ENCODE results near the gene PCCA.

The PCCA gene

DNA sequence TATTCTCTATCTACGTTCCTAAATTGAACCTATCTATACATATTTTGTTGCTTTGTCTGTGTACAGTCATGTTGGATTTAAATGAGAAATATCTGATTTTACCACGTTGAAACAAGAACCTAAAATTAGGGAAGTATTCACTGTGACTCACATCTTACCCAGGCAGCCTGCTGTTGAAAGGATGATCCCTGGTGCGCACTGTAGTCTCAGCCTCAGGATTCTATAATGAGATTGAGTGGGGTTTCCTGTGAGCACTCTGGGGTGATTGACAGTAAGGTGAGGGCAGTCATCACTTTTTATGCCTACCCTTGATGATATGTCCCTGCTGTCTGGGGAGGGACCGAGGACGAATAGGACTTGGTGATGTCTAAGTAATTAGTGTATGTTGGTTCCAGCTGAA, 35.4 kb downstream of the PCCA start:
- TF ChIP-seq CTCF (IDR thresholded peaks at IDR 0.05; ENCODE audit: low read depth, low read length) = no peak
- TF ChIP-seq EZH2phosphoT487 (IDR thresholded peaks at IDR 0.05; ENCODE audit: low read depth) = no peak
- H3K36me3 ChIP-seq (replicated peaks; ENCODE audit: low read depth, low read length) = peaks cover 7% of the 10 kb centered on the region
- peaks cover 8% of the 10 kb centered on the region; the same call in 1 of the 2 replicates for H3K9me3 ChIP-seq (ENCODE audit: insufficient read depth, low read length)
- peaks cover 26% of the 10 kb centered on the region for H3K4me1 ChIP-seq (ENCODE audit: low read length)
- H3K4me2 ChIP-seq (ENCODE audit: low read length) = peak overlapping the region; percentile 42
- no peak overlapping the region for H2AFZ ChIP-seq (ENCODE audit: low read depth, low read length)
- H3K9ac ChIP-seq (ENCODE audit: low read length) = no peak overlapping the region
- no peak overlapping the region for H3K4me3 ChIP-seq (ENCODE audit: low read length)
- no peaks in the 10 kb centered on the region for H4K20me1 ChIP-seq (ENCODE audit: insufficient read depth, low read length)
- H3K79me2 ChIP-seq (ENCODE audit: low read length) = no peaks in the 10 kb centered on the region
- no peak overlapping the region for H3K27ac ChIP-seq (ENCODE audit: low read length)
- H3K27me3 ChIP-seq (ENCODE audit: low read depth, low read length) = no peaks in the 10 kb centered on the region

DNA sequence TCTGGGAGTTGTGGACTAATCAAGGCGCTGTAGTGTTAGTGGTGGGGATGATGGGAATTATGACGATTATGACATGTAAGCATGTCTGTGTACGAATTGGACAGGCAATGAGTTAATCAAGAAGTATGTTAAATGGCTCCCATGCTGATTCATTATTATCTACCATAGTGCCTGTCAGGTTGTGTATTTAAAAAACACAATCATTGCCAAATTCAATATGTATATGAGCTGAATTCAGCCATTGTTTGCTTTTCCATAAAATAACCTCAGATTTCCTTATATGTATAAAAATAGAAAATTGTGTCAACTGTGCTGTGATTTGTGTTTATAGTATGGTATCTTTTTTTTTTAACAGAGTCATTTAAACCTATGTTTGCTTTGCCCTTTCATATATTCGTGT, 37.1 kb downstream of the PCCA start:
- Histone ChIP-seq H3K27ac (ENCODE audit: low read length) (no peak overlapping the region), H4K20me1 (ENCODE audit: insufficient read depth, low read length) (no peaks in the 10 kb centered on the region), H3K4me3 (ENCODE audit: low read length) (no peak overlapping the region), H3K9me3 (ENCODE audit: insufficient read depth, low read length) (peaks cover 8% of the 10 kb centered on the region; the same call in 1 of the 2 replicates), H2AFZ (ENCODE audit: low read depth, low read length) (no peak overlapping the region), H3K79me2 (ENCODE audit: low read length) (no peaks in the 10 kb centered on the region), H3K36me3 (replicated peaks; ENCODE audit: low read depth, low read length) (peaks cover 7% of the 10 kb centered on the region), H3K9ac (ENCODE audit: low read length) (no peak overlapping the region), H3K4me2 (ENCODE audit: low read length) (no peak overlapping the region), H3K4me1 (ENCODE audit: low read length) (peaks cover 43% of the 10 kb centered on the region), H3K27me3 (ENCODE audit: low read depth, low read length) (no peaks in the 10 kb centered on the region)
- no peak for TF ChIP-seq CTCF (IDR thresholded peaks at IDR 0.05; ENCODE audit: low read depth, low read length)
- TF ChIP-seq EZH2phosphoT487 (IDR thresholded peaks at IDR 0.05; ENCODE audit: low read depth) = no peak

DNA sequence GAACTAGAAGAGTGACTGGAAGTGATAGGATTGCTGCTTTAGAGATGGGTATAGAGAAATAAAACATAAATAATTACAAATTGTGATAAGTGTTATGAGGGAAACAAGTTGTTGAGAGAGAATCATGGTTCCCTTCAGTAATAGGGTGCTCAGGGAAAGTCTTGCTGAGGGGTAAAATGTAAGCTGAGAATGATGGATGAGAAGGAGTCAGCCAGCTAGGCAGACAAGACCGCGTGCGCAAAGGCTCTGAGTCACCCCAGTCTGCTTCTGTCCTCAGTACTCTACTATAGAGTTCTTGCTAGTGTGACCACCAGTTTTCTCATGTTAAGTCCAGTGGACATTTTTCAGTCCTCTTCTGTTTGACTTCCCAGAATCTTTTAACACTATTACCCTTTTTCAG, 39.5 kb downstream of the PCCA start:
- Histone ChIP-seq H2AFZ (ENCODE audit: low read depth, low read length) (no peak overlapping the region), H3K4me3 (ENCODE audit: low read length) (no peak overlapping the region), H3K9ac (ENCODE audit: low read length) (no peak overlapping the region), H3K27me3 (ENCODE audit: low read depth, low read length) (no peaks in the 10 kb centered on the region), H3K4me1 (ENCODE audit: low read length) (peaks cover 43% of the 10 kb centered on the region), H3K27ac (ENCODE audit: low read length) (no peak overlapping the region), H4K20me1 (ENCODE audit: insufficient read depth, low read length) (no peaks in the 10 kb centered on the region), H3K9me3 (ENCODE audit: insufficient read depth, low read length) (no peaks in the 10 kb centered on the region), H3K36me3 (replicated peaks; ENCODE audit: low read depth, low read length) (no peaks in the 10 kb centered on the region), H3K79me2 (ENCODE audit: low read length) (no peaks in the 10 kb centered on the region), H3K4me2 (ENCODE audit: low read length) (peak overlapping the region; percentile 38; the same call in 1 of the 2 replicates)
- TF ChIP-seq EZH2phosphoT487 (IDR thresholded peaks at IDR 0.05; ENCODE audit: low read depth) = no peak
- no peak for TF ChIP-seq CTCF (IDR thresholded peaks at IDR 0.05; ENCODE audit: low read depth, low read length)

- no peak overlapping the region for H2AFZ ChIP-seq (ENCODE audit: low read depth, low read length)
- TF ChIP-seq EZH2phosphoT487 (IDR thresholded peaks at IDR 0.05; ENCODE audit: low read depth) (no peak), CTCF (IDR thresholded peaks at IDR 0.05; ENCODE audit: low read depth, low read length) (no peak)
- no peaks in the 10 kb centered on the region for H3K36me3 ChIP-seq (replicated peaks; ENCODE audit: low read depth, low read length)
- no peak overlapping the region for H3K4me3 ChIP-seq (ENCODE audit: low read length)
- H3K9me3 ChIP-seq (ENCODE audit: insufficient read depth, low read length) = no peaks in the 10 kb centered on the region
- peak overlapping the region; percentile 38 for H3K4me2 ChIP-seq (ENCODE audit: low read length)
- no peaks in the 10 kb centered on the region for H4K20me1 ChIP-seq (ENCODE audit: insufficient read depth, low read length)
- H3K27me3 ChIP-seq (ENCODE audit: low read depth, low read length) = no peaks in the 10 kb centered on the region
- peaks cover 41% of the 10 kb centered on the region for H3K4me1 ChIP-seq (ENCODE audit: low read length)
- no peak overlapping the region for H3K27ac ChIP-seq (ENCODE audit: low read length)
- H3K9ac ChIP-seq (ENCODE audit: low read length) = no peak overlapping the region
- H3K79me2 ChIP-seq (ENCODE audit: low read length) = no peaks in the 10 kb centered on the region
Observed at GRCh38 chr13:100128838-100129237, 39.9 kb downstream of the PCCA start.
